ENCODE measurements around the gene KIF26B.

GRCh38 chr1:245409341-245410195, 254.8 kb downstream of the KIF26B start:
- TF ChIP-seq EZH2 (IDR thresholded peaks at IDR 0.05; ENCODE audit: borderline replicate concordance, low read length), result no peak
- TF ChIP-seq CTCF (IDR thresholded peaks at IDR 0.05; ENCODE audit: low read length), result no peak
